ENCODE data around the gene SLC6A7. TPM values are rescaled to one million over a fixed set of nuclear protein-coding genes. Genes with fewer than 3 reads are reported as not detected.
"Not testable (repeated sequence)": the region's sequence is repeated elsewhere in the genome, so short reads cannot be mapped to it uniquely, and the experiment has no call there.

Gene SLC6A7
- total RNA-seq, 1 experiment from 2014 or later, result not detected

DNA sequence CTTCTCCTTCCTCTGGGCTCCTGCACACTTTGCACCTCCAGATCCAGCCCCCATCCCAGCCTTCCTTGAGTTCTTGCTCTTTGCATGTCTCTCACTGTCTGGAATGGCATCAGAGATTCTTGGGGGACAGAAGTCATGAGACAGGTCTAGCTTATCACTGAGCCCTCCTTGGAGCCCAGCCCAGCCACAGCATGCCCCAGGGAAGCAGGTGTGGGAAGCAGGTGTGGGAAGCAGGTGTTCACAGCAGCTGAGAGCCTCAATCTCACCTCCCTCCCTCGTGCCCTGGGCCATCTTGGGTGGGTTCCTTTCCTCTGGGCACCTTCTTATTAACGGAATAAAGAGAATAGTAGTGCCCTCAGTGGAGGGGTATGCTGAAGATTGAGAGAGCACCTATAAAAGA, 27.2 kb downstream of the SLC6A7 start:
- DNase-seq (ENCODE audit: low read depth), result no peak

DNA sequence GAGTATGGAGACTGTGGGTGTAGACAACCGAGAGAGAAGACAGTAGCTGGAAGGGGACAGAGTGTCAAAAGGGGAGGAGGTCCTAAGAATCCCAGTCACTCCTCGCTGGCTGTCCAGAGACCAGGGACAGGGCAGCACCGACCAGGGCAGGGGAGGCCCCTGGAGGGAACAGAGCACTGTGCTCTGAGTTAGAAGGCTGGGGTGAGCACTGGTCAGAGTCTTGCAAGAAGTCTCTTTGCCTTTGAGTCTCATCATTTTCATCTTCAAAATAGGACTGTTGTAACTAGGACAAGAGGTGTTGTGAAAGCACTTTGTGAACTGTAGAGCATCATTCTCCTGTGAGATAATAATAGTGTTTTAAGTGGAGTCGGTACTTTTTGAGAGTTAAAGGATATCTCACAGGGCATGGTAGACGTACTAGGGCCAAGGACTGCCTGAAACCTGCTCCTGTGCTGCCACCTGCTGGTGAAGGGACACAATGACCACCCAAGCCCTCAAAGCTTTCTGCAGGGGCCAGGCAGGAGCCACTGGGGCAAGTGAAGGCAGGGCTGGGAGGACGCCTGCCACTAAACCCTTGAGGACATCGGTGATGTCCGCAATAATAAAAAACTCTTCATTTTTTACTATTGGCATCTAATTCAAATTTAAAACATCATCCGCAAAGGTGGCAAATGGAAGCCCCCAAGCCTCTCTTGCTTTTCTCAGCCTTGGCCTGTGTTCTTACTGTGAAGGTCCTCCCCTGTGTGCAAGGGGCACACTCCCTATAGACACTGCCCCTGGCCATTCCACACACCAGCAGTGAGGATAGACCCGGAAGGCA, 28.2 kb downstream of the SLC6A7 start:
- peak; percentile 72 for DNase-seq (ENCODE audit: low read depth)

DNA sequence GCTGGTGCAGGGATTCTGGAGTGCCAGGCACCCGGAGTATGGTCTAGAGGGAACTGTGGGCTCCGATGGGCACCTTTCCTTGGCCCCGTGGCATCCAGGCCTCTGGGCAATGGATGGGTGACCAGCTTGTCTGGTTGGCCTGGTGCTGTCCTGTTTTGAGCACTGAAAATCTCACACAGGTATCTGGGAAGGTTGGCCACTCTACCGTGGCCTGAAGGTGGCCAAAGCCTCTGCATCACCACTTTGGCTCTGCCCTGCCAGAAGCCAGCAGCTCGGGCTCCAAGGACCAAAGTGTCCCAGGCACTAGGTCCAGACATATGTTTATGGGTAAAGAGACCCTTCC, 28.8 kb downstream of the SLC6A7 start:
- DNase-seq (ENCODE audit: low read depth), result no peak

DNA sequence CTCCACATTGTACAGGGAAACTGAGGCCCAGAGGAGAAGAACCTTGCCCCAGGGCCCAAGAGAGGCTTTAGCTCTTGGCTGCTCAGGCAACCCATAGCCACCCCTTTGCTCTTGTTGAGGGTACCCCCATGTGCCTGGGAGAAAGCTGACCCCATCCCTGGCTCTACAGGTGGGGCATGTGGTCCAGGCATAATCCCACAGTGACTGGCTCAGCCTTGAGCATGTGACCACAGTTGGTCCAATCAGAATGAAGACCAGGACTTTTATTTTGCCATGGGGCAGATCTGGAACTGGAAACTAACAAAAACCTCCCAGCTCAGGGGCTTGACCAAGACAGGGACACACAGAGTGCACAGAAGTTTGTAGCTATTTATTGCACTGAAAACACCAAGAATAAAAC, 29.3 kb downstream of the SLC6A7 start:
- DNase-seq (ENCODE audit: low read depth), result peak; percentile 14

DNA sequence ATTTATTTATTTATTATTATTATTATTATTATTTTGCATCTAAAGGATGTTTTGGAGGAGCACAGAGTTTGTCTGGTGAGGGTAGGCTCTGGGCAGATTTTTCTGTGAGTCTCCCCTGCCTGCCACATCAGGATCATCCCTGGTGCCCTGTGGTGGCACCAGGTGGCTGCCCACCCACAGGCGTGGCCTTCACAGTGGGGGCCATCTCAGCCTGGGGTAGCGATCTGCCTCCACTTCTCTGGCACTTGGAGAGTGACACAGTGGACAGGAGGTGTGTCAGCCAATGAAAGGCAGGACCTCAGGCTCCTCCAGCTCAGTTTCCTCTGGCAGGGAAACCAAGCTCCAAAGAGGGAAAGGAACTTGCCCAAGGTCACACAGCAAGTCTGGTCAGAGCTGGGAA, 30.0 kb downstream of the SLC6A7 start:
- DNase-seq (ENCODE audit: low read depth), result no peak

DNA sequence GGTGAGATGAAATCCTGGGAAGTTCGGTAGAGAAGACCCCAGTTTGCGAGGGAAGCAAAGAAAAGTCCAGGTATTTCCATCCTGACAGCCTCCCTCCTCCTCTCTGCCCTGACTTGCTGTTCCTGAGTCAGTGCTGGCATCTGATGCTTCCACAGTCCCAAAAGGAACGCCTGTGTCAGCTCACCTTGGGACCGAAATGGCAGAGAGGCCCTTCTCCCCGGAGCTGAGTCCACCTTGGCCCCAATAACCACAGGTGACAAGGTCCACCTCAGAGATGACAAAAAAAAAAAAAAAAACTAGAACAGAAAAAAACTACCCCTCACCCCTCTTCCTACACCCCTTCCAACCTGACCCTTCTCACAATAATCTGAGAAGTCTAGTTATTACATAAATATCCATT, 31.6 kb downstream of the SLC6A7 start:
- DNase-seq (ENCODE audit: low read depth), result no peak

DNA sequence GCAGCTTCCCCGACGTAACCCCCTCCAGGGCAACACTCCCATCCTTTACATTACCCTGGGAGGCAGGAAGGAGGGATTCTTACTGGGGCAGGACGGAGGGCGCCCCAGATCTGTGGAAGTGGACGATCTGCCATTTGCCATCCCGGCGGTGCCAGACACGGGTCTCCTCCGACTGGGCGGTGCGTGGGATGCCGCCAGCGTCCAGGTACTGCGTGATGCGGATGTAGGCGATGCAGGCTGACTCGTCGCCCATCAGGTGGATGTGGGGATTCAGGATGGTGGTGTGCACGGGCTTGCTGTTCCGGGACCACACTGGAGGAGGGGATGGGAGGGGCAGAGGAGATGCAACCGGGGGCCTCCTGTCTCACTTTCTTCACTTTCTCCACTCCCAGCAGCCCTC, 33.0 kb downstream of the SLC6A7 start:
- DNase-seq (ENCODE audit: low read depth), result no peak

DNA sequence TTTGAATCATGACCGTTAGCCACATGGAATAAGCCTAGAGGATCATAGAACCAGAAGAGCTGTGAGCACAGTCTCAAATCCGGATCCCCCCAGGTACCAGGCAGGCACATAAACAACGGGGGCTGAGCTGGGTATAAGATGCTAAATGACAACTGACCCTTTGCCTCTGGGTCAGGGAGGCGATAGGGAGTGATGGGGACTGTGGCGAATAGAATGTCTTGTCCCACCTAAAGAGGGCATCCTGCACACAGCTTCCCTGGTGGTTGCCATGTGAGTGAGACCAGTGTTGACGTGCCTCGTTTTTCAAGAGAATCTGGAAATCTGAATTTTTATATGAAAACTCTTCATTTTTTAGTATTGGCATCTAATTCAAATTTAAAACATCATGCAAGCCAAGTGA, 33.6 kb downstream of the SLC6A7 start:
- no peak for DNase-seq (ENCODE audit: low read depth)

DNA sequence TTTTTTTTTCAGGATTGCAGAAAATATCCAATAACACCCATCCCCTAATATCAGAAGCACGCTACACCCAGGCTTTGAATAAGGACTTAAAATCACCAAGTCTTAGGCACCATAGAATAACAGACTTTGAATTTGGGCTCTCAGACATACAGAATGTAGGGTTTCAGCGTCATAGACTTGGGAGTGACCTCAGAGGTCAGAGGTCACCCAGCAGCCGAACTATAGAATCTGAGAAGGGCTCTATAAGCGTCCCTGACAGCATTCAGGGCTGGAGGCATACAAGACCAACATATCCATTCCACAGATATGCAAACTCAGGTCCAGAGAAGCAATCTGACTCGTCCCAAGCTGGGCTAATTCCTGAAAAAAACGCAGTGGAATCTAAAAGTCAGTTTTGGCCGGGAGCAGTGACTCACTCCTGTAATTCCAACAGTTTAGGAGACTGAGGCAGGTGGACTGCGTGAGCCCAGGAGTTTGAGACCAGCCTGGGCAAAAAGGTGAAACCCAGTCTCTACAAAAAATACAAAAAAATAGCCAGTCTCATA, 34.7 kb downstream of the SLC6A7 start:
- peak; percentile 14 for DNase-seq (ENCODE audit: low read depth)

DNA sequence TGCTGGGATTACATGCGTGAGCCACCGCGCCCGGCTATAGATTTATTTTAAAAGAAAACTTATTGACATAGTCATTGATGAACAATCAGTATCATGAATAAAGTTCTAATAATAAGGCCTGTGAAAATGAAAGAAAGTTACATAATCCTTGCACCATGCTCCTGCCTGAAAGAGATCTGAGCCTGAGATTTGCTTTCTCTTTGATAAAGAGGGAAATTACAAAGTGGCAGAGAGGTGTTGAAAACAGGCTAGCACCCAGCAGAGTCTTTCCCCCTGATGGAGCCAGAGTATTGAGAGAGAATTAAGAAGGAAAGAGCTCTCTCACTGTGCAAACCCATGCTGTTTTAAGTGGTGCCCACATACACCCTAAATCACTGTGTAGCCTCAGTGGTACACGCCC, 37.2 kb downstream of the SLC6A7 start:
- no peak for DNase-seq (ENCODE audit: low read depth)

DNA sequence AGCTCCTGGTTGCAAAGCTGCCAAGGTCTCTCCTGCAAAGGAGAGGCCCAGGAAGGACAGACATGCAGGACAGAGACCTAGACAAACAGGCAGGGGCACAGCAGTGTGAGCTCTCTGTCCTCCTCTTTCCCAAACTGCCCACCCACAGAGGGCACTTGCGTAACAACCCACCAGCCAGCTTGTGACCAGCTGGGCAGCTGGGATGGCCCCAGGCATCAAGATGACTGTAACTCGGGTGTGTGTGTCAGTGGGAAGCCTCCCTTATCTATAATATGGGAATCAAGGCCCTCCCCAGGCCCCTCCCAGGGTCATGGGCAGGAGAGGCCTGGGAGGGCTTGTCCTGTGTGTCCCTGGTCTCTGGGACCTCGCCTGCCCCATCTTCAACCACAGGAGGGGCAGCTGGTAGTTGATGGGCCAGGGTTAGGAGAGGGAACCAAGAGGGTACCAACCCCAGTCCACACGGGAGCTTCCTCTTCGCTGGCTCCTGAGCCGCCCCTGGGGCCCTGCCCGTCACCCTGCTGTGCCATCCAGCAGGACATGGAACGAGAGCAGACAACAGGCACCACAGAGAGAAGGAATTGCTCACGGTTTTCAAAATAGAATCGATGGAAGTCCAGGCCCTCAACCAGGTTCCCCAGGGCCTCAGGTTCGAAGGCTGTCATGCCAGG, 37.9 kb downstream of the SLC6A7 start:
- peak; percentile 39 for DNase-seq (ENCODE audit: low read depth)

DNA sequence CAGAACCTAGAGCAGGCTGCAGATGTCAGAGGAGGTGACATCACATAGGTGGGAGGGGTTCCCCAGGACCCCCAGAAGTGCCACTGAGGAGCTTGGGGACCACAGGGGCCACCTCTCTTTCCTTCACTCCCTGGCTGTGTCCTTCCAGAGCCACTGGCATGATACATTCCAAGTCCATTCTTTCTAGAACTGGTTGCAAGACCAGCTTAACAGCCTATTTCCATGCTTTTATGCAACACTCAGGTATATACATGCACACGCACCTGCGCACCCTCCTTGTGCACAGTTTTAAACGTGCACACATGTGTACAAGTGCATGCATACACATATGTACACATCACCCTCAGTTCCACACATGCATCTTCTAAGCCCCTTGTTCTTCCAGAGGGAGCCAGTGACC, 39.7 kb downstream of the SLC6A7 start:
- DNase-seq (ENCODE audit: low read depth), result no peak

DNA sequence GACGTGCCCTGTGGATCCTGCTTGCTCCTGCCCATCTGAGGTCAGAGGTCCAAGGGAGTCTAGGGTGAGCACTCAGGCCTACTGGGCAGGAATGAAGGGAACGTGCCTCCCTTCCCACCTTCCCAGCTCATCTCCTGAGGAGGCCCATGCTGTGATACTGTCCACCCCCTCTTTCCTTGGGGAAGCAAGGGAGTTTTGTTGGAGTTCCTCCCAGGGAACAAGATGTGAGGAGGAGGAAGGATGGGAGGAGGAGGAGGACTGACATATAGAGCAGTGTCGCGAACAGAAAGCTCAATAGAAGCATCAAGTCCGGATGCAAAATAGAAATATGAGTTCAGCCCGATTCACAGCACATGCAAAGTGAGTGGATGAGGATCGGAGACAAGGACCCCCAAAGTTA, 41.0 kb downstream of the SLC6A7 start:
- no peak for DNase-seq (ENCODE audit: low read depth)

DNA sequence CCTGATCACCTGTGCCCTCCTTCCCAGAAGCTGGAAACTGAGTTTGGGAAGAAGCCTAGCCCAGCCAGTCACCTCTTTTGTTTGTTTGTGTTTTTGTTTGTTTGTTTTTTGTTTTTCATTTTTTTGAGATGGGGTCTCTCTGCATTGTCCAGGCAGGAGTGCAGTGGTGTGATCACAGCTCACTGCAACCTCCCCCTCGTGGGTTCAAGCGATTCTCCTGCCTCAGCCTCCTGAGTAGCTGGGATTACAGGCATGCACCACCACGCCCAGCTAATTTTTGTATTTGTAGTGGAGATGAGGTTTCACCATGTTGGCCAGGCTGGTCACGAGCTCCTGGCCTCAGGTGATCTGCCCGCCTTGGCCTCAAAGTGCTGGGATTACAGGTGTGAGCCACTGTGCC, 43.8 kb downstream of the SLC6A7 start:
- not testable (repeated sequence) for DNase-seq (ENCODE audit: low read depth)

DNA sequence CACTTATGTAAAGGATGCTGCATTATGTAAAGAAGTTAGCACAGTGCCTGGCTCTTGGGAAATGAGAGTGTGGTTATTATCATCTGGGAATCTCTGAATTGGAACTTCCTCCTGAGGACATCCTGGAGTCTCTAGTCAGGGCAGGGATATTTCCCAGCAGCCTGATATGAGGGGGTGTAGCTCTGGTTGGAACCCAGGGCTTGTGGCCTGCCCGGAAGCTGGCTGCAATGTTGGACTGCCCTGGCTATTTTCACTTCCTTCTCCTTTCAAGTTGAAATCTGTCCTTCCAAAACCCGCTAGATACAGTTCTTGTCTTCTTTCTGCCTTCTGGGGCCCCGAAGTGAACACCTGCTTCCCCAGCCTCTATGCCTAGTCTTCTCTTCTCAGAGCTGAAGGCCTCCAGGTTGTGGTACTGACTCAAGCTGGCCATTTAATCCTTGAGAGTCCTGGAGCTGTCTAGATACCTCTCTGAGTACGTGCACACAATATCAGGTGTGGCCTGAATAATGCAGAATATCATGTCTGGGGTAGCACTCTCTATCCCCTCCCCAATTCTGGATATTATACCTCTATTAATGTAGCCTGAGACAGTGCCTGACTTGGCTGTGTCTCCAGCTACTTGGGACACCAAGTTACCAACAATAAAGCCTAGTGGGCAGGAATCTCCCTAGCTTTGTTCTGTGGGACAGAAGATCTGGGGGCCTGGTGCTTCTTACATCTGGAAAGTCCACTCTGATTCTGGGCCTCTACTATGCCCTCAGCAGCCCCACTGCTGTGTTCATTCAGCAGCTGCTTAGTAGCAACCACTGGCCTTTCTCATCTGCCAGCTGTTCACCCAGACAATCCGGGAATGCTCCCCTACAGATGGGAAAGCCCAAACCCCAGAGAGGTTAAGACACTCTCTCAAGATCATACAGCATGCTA, 45.0 kb downstream of the SLC6A7 start:
- DNase-seq (ENCODE audit: low read depth), result peak; percentile 21

DNA sequence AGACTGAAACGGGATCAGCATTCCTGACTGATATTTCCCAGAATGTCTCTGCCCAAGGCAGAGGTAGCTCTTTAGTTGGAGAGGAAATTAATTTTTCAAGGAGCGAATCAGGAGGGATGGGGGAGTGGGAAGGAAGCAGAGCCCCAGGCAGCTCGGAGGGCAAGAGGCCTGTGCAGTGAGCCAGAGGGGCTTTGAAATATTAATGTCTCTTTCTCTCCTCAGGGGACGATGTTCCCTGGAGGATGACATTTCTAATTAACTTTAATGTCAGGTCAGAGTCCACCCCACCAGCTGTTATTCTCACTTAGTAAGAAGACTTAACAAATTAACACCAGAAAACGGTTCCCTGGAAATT, 45.6 kb downstream of the SLC6A7 start:
- no peak for DNase-seq (ENCODE audit: low read depth)

DNA sequence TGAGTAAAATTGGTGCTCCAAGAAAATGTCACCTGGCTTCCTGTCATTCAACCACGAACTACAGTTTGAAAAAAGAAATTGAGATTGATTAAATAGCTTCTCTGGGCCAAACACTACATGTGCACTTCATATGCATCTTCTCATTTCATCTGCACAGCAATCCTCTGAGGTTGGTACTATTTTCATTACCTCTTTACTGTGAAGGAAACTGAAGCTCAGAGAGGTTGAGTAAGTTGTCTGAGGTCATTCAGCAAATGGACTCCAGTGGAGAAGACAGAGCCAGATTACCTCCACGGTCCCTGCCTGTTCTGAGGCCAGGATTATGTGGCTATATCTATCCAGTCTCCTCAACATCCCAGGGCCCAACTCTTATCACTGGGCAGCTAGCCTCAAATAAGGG, 46.5 kb downstream of the SLC6A7 start:
- DNase-seq (ENCODE audit: low read depth), result no peak

DNA sequence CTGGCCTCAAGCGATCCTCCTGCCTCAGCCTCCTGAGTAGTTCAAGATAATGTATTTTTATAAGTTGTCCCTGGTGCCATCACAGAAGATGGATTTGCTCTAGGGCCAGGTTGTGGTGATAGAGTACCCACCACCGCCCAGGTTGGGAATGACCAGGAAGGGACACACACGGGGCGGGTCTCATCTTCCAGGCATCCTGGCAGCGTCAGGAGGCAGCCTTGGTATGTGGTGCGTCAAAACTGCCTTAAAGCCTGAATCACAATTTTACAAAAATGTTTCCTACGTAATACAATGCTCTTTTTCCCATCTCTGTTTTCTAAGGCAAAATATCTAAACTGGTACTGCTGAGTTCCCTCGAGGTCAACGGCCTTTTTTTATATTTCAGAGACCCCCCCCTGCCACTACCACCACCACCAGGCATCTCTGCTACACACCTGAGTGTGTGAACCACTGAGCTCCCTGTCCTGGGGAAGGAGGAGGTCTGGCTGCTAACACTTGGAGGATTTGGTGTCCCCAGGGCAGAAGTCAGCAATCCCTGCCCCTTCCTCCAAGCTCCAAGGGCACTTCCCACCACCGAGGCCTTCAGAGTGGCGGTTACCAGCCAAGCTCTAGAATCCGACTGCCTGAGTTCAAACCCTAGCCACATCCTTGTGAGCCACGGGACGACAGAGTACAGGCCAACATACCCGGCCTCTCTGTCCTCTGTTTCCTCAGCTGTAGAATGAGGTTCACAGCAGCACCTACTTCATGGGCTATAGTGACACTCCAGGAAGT, 47.3 kb downstream of the SLC6A7 start:
- DNase-seq (ENCODE audit: low read depth), result no peak

DNA sequence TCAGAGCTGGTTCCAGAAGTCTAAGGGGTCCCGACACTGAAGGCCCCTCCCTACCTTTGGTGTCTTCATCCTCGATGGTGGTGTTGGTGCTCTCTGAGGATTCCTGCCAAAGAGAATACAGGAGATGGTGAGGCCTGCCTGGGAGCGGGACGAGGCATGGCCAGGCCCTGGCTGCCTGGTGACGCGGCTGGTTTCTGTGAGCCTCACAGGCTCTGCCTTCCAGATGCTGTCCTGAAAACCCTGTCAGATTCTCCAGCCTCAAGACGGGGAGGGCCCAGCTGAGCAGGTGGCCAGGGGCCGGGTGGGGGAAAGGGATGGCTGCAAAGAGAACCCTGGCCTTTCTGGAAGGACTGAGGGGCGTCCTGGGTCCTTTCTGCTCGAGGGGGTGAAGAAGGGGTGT, 48.8 kb downstream of the SLC6A7 start:
- DNase-seq (ENCODE audit: low read depth), result no peak

DNA sequence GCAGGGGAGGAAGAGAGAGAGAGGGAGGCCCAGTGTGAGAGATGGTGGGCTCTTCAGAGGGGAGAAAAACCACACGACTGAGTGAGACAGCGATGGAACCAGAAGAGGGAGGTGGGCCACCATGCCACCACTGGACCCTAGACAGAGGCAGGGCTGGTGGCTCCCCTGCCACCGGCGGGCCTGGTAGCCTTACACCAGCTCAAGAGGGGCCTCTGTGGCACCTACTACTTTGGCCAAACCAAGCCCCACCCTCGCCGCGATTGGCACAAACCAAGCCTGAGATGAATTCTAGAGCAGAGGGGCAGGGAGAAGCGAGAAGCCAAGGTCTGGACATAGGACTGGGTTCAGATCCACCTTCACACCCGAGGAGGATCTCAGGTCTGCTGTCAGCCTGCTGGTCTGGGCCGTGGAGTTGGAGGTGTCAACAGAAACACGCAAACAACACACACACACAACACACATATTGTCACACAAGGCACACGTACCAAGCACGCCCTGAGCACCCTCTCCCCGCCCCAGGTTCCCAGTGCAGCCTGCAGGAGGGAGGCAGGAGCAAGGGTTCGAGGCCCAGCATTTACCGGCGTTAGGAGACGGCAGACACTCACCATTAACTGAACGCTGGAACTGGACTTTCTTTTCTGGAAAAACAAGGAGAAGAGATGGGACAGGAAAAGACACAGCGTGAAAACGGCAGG, 49.4 kb downstream of the SLC6A7 start:
- no peak for DNase-seq (ENCODE audit: low read depth)

DNA sequence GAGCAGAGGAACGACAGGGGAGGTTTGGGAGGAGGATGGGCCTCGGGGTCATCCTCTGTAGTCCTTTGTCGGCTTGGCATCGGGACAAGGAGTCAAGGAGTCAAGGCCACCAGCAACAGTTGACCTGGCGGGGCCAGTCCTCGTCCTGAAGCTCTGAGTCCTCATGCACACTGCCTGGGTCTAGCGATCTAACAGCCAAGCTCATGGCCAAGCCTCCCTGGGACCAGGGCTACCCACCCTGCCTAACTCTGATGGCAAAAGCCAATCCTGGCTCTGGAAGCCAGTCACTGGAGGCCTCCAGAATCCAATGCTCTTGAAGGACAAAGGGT, 49.9 kb downstream of the SLC6A7 start:
- DNase-seq (ENCODE audit: low read depth), result no peak
